Measurements from ENCODE around the gene CTLA4.

CTLA4 gene

DNA sequence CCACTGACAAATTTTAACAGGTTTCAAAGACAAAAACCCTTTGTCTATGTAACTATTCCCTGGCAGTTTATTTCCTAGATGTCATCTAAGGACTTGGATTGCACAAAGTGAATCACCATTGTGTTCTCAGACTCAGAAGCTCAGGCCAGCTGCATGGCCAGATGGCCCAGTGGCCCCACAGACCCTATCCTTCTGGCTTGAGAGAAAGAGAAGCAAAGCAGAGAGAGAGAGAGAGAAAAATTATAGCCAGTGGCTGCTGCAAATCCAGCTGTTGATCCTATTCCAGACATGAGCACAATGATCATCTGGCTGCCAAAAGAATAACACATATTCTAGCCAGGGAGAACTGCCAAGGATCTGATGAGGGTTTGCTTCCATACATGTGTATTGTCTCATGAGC is 25.8 kb downstream of the CTLA4 start:
- no peak for DNase-seq (ENCODE audit: low read depth)
- TF ChIP-seq MYC (IDR thresholded peaks at IDR 0.05; ENCODE audit: low read depth, low read length) (no peak), MAX (IDR thresholded peaks at IDR 0.05; ENCODE audit: low read depth, low read length) (no peak), POLR2A (IDR thresholded peaks at IDR 0.05; ENCODE audit: extremely low read depth, insufficient read length) (no peak)
- TF ChIP-seq, protein P1, sequence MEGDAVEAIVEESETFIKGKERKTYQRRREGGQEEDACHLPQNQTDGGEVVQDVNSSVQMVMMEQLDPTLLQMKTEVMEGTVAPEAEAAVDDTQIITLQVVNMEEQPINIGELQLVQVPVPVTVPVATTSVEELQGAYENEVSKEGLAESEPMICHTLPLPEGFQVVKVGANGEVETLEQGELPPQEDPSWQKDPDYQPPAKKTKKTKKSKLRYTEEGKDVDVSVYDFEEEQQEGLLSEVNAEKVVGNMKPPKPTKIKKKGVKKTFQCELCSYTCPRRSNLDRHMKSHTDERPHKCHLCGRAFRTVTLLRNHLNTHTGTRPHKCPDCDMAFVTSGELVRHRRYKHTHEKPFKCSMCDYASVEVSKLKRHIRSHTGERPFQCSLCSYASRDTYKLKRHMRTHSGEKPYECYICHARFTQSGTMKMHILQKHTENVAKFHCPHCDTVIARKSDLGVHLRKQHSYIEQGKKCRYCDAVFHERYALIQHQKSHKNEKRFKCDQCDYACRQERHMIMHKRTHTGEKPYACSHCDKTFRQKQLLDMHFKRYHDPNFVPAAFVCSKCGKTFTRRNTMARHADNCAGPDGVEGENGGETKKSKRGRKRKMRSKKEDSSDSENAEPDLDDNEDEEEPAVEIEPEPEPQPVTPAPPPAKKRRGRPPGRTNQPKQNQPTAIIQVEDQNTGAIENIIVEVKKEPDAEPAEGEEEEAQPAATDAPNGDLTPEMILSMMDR (IDR thresholded peaks at IDR 0.05; ENCODE audit: low read depth, low read length), result no peak
- H3K4me3 ChIP-seq (ENCODE audit: low read depth, low read length), result no peak overlapping the region

GRCh38 chr2:203893840-203894239 is 26.3 kb downstream of the CTLA4 start:
- no peak overlapping the region for H3K4me3 ChIP-seq (ENCODE audit: low read depth, low read length)
- TF ChIP-seq, protein P1 (IDR thresholded peaks at IDR 0.05; ENCODE audit: low read depth, low read length), result no peak
- TF ChIP-seq MYC (IDR thresholded peaks at IDR 0.05; ENCODE audit: low read depth, low read length), result no peak
- no peak for DNase-seq (ENCODE audit: low read depth)

DNA sequence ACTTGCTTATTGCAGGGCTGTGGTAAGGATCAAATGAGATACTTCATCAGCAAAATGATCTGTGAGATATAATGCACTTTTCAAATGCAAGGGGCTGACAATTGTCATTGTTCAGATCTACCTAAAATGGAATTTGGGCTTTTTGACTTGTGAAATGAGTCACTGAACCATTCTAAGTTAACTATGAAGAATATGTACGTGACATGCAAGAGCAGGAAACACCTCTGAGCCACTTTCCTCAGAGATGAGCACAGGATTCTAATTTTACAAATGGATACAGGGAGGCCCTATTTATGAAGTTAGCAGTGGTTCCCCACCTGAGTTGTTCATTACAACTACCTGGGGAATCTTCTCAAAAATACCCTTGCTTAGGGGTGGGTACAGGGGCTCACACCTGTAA is 26.7 kb downstream of the CTLA4 start:
- no peak overlapping the region for H3K4me3 ChIP-seq (ENCODE audit: low read depth, low read length)
- no peak for TF ChIP-seq MAX (IDR thresholded peaks at IDR 0.05; ENCODE audit: low read depth, low read length)
- no peak for TF ChIP-seq POLR2A (IDR thresholded peaks at IDR 0.05; ENCODE audit: extremely low read depth, insufficient read length)
- TF ChIP-seq MYC (IDR thresholded peaks at IDR 0.05; ENCODE audit: low read depth, low read length), result no peak
- TF ChIP-seq, protein P1 (IDR thresholded peaks at IDR 0.05; ENCODE audit: low read depth, low read length), result no peak
- DNase-seq (ENCODE audit: low read depth), result no peak

DNA sequence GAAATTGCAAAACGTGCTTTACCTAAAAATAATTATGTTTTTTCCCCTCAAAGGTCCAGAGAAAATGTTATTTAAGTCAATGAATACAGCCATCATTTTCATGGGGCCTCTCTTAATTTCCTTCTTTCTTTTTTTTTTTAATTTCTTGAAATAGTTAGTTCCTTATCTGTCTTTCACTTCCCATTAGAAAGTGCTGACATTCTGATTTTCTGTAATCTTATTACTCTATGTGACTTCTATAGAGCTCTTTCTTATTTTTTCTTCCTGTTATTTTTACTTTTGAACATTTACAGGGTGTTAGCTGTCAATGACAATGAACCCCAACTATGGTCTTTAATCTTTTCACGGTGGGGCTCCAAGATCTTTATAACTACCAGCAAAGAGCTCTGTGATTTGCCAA is 30.0 kb downstream of the CTLA4 start:
- no peak overlapping the region for H3K4me3 ChIP-seq (ENCODE audit: low read depth, low read length)
- no peak for TF ChIP-seq POLR2A (IDR thresholded peaks at IDR 0.05; ENCODE audit: extremely low read depth, insufficient read length)
- TF ChIP-seq MYC (IDR thresholded peaks at IDR 0.05; ENCODE audit: low read depth, low read length), result no peak
- TF ChIP-seq, protein P1 (IDR thresholded peaks at IDR 0.05; ENCODE audit: low read depth, low read length), result no peak
- no peak for TF ChIP-seq MAX (IDR thresholded peaks at IDR 0.05; ENCODE audit: low read depth, low read length)
- DNase-seq (ENCODE audit: low read depth), result no peak

- no peak for DNase-seq (ENCODE audit: low read depth)
- no peak for TF ChIP-seq MYC (IDR thresholded peaks at IDR 0.05; ENCODE audit: low read depth, low read length)
- TF ChIP-seq, protein P1 (IDR thresholded peaks at IDR 0.05; ENCODE audit: low read depth, low read length), result no peak
- TF ChIP-seq MAX (IDR thresholded peaks at IDR 0.05; ENCODE audit: low read depth, low read length), result no peak
- no peak for TF ChIP-seq POLR2A (IDR thresholded peaks at IDR 0.05; ENCODE audit: extremely low read depth, insufficient read length)
- H3K4me3 ChIP-seq (ENCODE audit: low read depth, low read length), result no peak overlapping the region
Observed at GRCh38 chr2:203898657-203899056, 31.1 kb downstream of the CTLA4 start.

GRCh38 chr2:203900253-203900652 is 32.7 kb downstream of the CTLA4 start:
- TF ChIP-seq MYC (IDR thresholded peaks at IDR 0.05; ENCODE audit: low read depth, low read length) (no peak), MAX (IDR thresholded peaks at IDR 0.05; ENCODE audit: low read depth, low read length) (no peak), POLR2A (IDR thresholded peaks at IDR 0.05; ENCODE audit: extremely low read depth, insufficient read length) (no peak)
- TF ChIP-seq, protein P1 (IDR thresholded peaks at IDR 0.05; ENCODE audit: low read depth, low read length), result no peak
- no peak overlapping the region for H3K4me3 ChIP-seq (ENCODE audit: low read depth, low read length)
- DNase-seq (ENCODE audit: low read depth), result no peak
